GM18517 (cell line): ENCODE measurements around the gene CCDC57.

Experiments used
- ATAC-seq: cut with Tn5 transposase; IDR thresholded peaks from one replicate; pipeline ENCODE4 v1.9.1; 2021; ENCODE audit warnings: mild to moderate bottlenecking, moderate library complexity; ENCODE audit not compliant: unreplicated experiment

The CCDC57 gene

GRCh38 chr17:82247182-82247823 is 34.7 kb upstream of the CCDC57 start:
- no peak for ATAC-seq

- ATAC-seq: no peak
Measured at GRCh38 chr17:82246365-82247181, 33.9 kb upstream of the CCDC57 start.

- ATAC-seq: no peak
Measured at GRCh38 chr17:82246040-82246364, 33.4 kb upstream of the CCDC57 start.

GRCh38 chr17:82245134-82246039 is 32.7 kb upstream of the CCDC57 start:
- no peak for ATAC-seq

GRCh38 chr17:82244413-82245133 is 31.9 kb upstream of the CCDC57 start:
- no peak for ATAC-seq

- ATAC-seq: no peak
Measured at GRCh38 chr17:82243648-82244412, 31.2 kb upstream of the CCDC57 start.

GRCh38 chr17:82242977-82243647 is 30.5 kb upstream of the CCDC57 start:
- ATAC-seq: no peak

GRCh38 chr17:82242698-82242976 is 30.0 kb upstream of the CCDC57 start:
- no peak for ATAC-seq

GRCh38 chr17:82241926-82242697 is 29.5 kb upstream of the CCDC57 start:
- ATAC-seq: no peak

GRCh38 chr17:82241183-82241925 is 28.7 kb upstream of the CCDC57 start:
- ATAC-seq: no peak

GRCh38 chr17:82240506-82241182 is 28.0 kb upstream of the CCDC57 start:
- ATAC-seq: no peak

- no peak for ATAC-seq
Measured at GRCh38 chr17:82239926-82240505, 27.4 kb upstream of the CCDC57 start.

- no peak for ATAC-seq
Measured at GRCh38 chr17:82239401-82239925, 26.8 kb upstream of the CCDC57 start.

GRCh38 chr17:82238472-82239201 is 26.0 kb upstream of the CCDC57 start:
- ATAC-seq: no peak

GRCh38 chr17:82237746-82238471 is 25.3 kb upstream of the CCDC57 start:
- no peak for ATAC-seq
